NCI-H2107 (cell line): ENCODE measurements around the gene FAT4.

Experiments
- DNase-seq: peaks from one replicate; lab custom pipeline; 2025; lab: John Stamatoyannopoulos, UW

FAT4 gene

DNA sequence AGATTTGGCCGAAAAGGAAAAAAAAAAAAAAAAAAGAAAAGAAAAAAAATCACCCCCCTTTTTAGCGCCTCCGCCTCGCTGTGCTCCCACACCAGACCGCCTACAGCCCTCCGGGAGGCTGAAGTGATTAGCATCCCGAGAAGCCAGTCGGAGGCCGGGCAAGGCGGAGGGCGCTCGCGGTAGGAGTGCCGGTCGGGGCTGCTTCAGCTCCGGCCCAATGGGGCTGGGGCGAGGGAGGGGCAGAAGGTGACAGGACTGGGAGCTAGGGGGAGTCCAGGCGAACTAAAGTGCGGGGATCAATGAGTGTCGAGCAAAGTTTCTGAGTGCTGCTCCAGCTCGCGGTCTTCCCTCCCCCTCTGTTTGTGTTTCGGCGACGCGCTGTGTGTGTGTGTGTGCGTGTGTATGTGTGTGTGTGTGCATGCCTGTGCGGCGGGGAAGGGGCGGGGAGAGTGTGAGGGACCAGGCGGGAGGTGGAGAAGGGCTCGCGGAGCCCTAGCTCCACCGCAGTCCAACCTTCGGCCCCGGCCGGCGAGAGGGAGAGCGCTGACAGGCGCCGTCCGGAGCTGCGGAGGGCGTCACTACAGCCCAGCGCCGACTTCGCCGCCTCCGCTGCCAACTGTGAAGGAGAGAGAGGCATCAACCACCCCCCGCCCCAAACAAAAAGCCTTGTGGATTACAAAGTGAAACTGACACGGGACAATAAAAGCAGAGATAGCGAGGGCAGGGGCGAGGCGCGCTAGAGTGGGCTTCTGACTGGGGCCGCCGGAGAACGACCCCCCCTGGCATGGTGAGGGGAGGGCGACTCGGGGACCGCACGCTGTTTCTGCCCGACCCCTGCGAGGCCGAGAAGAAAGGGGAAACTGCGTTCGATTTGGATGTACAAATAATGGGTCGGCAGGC is at the start of gene FAT4:
Gene FAT4 (plus strand): TSS at position 280 of the 900 bp plus-strand sequence. CDS start 1,457 bp downstream, outside the sequence.
- DNase-seq = peak; percentile 16

DNA sequence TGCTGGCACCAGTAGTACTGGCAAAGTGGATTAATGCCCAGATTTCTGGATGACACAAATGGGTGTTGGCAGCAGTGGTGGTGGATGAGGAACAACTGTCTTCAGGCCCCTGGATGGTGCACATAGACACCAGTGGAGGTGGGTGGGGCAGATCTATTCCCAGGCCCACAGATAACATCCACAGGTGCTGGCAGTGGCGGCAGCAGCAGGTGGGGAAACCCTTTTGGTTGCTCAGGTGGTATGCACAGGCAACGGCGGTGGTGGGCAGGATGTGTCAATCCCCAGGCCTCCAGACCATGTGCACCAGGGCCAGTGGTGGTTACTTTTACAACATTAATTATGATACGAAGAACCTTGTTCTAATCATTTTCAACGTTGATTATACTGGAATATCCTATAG is 48.9 kb upstream of the FAT4 start:
- DNase-seq = no peak

GRCh38 chr4:125266901-125267604 is 47.7 kb upstream of the FAT4 start:
- no peak for DNase-seq

DNA sequence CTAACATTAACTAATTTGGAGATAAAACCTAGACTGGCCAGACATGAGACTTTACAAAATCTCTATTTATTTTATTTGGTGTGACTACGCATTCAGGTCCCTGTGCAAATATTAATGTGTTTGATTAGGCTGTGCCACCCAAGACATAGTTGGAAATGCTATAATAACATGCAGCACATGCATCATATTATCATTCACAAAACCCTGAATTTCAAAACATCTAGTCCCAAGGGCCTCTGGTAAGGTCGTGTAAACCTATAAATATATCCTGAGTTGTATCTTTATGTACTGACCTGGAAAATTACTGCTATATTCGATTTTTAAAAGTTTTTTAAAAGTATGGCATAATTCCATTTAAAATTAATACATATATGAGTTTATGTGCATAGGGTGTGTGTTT is 47.1 kb upstream of the FAT4 start:
- DNase-seq = no peak

DNA sequence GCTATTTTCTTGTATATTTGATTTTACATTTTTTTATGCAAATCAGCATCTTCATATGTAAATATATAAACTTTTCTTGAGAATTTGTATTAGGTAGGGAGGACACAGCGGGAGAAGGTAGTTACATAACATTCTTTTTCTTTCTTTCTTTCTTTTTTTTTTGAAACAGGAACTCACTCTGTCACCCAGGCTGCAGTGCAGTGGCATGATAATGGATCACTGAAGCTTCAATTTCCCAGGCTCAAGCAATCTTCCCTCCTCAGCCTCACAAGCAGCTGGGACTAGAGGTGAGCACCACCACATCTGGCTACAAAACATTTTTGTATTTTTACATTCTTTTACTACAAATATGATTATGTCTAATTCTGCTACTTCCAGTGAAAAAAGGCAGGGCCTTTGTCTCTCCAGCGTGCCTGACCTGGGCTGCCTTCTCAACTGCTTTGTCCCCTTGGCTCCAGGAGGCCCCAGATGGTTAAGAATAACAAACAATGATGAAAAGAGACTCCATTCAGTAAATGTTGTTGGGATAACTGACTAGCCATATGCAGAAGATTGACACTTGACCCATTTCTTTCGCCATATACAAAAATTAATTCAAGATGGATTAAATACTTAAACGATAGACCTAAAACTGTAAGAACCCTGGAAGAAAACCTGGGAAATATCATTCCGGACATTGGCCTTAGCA is 46.5 kb upstream of the FAT4 start:
- no peak for DNase-seq

DNA sequence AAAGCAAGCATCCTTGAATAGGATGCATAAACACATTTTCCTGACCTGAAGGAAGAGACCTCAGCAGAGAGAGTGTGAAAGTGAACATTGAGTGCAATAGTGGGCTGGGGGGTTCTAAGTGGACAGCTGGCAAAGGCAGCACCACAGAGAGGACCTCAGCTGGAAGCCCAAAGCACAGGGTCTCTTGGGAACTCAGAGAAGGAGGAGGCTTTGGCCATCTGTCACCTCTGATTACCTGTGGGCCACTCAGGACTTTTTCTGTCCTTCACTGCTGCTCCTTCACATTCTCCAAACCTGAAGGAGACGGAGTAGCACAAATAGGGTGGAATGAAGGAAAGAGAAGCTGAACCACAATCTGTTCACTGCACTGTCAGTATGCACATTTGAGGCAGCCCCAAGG is 37.9 kb upstream of the FAT4 start:
- DNase-seq = no peak

DNA sequence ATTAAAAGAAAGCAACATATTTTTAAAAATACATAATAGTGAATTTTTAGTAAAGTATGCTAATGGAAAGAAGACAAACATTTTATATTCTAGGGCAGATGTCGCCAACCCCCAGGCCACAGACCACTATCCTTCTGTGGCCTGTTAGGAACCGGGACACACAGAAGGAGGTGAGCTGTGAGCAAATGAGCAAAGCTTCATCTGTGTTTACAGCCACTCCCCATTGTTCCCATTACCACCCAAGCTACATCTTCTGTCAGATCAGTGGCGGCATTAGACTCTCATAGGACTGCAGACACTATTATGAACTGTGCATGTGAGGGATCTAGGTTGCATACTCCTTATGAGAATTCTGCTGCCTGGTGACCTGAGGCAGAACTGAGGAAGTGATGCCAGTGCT is 37.0 kb upstream of the FAT4 start:
- no peak for DNase-seq

DNA sequence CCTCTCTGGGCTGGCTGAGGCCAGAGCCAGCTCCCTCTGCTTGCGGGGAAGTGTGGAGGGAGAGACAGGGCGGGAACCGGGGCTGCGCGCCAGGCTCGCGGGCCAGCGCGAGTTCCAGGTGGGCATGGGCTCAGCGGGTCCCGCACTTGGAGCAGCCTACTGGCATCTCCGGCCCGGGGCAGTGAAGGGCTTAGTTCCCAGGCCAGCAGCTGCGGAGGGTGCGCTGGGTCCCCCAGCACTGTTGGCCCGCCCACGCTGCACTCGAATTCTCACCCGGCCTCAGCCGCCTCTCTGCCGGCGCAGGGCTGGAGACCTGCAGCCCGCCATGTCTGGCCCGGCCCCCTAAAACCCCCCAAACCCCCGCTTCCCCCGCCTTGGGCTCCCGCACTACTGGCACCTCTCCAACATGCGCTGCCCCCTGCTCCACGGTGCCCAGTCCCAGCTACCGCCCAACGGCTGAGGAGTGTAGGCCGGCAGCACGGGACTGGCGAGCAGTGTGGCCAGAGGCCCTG is 33.8 kb upstream of the FAT4 start:
- no peak for DNase-seq

- DNase-seq = no peak
These were observed 31.0 kb upstream of the FAT4 start for GRCh38 chr4:125283707-125284279.

GRCh38 chr4:125297116-125297515 is 17.6 kb upstream of the FAT4 start:
- DNase-seq = no peak

DNA sequence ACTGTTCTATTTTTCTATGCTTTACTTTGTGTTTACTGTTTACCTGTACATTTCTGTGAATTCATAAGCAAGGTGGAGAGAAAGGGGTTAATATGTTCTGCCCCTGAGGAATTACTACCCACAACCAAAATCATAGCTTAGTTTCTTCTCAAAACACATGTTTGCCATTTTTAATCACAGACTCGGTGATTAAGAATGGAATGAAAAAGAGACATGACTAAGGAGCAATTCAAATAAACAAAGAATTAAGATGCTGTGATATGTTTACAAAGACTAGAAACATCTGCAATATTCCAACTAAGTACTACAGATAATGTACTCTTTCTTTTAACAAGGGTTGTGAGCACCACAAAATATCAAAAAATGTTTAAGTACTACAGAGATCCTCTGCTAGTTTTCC is 11.7 kb upstream of the FAT4 start:
- no peak for DNase-seq

DNA sequence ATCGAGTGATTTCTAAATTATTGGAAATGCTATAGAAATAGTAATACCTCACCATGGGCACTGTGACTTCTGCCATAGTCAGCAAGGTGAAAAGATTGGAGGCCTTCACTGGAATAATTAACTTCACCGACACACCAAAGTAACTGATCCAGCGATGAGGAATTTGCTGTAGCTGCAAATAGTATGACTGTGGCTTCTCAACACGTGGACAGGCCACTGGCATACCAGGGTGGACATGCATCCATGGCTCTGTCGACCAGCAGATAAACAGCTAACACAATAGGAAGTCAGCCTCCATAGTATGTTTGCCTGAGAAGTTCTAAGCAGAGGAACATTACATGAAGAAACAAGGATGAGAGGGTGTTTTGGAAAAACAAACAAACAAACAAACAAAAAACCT is 10.9 kb upstream of the FAT4 start:
- no peak for DNase-seq

- no peak for DNase-seq
These were observed 8.6 kb upstream of the FAT4 start for GRCh38 chr4:125306112-125306511.

DNA sequence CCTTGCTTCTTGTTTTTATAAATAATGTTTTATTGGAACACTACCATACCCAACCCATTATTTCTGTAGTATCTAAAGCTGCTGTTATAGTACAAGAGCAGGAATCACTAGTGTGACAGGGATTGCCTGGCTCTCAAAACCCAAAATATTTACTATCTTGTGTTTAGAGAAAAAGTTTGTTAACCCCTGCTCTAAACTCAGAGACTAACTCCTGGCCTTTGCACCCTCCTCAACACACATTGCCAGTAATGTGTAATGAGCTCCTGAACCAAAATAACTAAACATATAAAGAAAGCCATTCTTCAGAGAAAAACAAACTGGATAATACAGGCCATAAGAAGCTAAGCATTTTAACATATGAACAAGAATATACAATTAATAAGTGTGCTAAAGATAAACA is 8.2 kb upstream of the FAT4 start:
- DNase-seq = no peak

- no peak for DNase-seq
These were observed 3.3 kb upstream of the FAT4 start for GRCh38 chr4:125311503-125311902.

DNA sequence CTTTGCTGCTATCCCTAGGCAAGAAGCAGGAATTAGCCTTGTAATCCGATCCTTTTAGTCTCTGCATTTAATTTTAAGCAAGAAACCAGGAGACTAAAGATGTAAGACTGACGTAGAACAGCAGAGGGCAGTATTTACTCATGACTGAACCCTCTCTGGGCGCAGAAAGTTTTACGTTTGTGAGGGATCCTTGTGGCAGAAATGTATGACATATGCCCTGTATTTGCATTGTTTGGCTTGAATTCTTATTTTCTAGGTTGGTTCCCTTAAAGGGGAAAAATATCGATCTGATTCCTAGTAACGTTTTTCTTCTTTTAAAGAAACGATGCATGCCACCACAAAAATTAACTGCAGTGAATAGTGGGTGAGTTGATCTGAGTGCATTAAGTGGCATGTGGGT is 1.3 kb upstream of the FAT4 start:
- DNase-seq = peak; percentile 0

DNA sequence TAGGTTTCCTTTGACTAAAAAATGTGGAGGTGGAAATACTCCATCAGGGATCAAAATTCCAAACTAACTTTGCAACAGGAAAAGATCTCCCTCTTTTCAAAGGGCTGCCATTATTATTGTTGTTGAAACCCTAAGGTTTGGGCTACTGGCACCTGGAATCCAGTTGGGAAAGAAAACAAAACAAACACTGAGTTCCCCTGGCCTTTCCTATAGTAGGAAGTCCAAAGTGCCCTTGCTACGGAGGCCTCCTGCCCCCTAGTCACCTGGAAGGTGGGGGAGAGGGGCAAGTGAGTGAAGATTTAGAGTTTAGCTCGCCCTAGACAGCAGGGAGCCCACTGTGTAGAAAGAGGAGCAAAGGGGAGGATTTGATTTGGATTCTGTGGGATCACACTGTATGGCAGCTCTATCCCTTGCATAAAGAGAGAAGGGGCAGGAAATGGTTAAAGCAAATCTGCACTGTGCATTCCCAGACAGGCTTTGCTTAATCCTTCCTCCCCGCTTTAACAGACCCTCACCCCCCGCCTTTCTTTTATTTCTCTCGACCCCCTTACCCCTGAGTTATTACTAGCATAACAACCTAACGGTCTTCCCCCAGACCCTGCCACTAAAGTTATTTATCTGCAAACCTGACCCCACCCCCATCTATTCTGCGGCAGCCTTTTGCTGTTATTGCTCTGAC is 627 bp upstream of the FAT4 start:
- DNase-seq = no peak

DNA sequence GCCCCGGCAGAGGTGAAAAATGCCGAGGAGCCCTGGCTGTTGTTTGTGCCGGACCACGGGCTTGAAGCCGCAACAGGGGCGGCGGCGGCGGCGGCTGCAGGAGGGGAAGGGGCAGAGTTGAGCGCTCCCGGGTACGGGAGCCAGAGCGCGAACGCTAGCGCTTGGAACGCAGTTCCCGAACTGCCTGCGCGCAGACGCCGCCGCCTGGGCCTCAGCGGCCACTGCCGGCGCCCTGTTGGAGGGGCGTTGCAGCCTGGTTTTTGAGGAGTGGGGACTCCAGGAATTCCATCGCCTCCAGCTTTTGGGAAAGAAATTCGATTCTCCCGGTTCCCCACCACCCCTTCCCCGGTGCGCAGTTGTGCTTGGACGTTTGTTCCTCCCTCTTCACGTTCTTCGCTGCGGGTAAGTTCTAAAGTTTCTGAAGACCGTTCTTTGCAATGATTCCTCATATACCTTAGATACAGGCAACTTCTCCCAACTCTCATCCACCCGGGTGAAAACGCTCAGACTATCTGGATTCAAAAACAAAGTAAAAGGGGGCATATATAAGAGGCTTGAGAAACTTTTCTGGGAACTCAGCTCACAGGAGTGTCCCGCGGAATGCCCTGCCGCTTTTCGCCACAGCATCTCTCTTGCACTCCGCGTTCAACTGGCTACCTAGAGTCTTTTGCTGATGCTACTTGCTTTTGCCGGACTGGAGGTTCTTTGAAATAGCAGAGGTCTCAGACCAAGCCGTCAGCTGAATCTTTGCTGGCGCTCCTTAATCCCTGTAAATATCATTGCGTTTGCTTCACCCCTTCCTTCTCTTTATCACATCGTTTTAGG is 1.0 kb downstream of the FAT4 start:
- DNase-seq = no peak

GRCh38 chr4:125316401-125316790 is 1.6 kb downstream of the FAT4 start:
- no peak for DNase-seq

DNA sequence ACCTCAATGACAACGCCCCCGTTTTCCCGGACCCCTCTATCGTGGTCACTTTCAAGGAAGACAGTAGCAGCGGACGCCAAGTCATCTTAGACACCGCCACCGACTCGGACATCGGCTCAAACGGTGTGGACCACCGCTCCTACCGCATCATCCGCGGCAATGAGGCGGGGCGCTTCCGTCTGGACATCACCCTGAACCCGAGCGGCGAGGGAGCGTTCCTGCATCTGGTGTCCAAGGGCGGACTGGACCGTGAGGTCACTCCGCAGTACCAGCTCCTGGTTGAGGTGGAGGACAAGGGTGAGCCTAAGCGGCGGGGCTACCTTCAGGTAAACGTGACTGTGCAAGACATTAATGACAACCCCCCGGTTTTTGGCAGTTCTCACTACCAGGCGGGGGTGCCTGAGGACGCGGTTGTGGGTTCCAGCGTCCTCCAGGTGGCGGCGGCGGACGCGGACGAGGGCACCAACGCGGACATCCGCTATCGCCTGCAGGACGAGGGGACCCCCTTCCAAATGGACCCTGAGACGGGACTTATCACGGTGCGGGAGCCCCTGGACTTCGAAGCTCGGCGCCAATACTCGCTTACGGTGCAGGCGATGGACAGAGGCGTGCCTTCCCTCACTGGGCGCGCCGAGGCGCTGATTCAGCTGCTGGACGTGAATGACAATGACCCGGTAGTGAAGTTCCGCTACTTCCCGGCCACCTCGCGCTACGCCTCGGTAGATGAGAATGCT is 2.2 kb downstream of the FAT4 start:
- no peak for DNase-seq
